Nephron progenitor cell (in vitro differentiated cells): Measurements from ENCODE around the gene OLFM1.

ENCODE experiments used
- DNase-seq: peaks from one replicate; pipeline ENCODE4 v3.0.0; 2021
- H3K27ac Mint-ChIP-seq: 2 replicates; pipeline ENCODE4 v1.8.0; 2021; ENCODE audit warnings: mild to moderate bottlenecking, moderate library complexity, mixed read lengths
- H3K27me3 Mint-ChIP-seq: 2 replicates; pipeline ENCODE4 v1.8.0; 2021; ENCODE audit warnings: mild to moderate bottlenecking, low read depth, mixed read lengths; ENCODE audit not compliant: poor library complexity
- H3K36me3 Mint-ChIP-seq: 2 replicates; pipeline ENCODE4 v1.8.0; 2021; ENCODE audit warnings: low read depth, mixed read lengths
- H3K4me1 Mint-ChIP-seq: 2 replicates; pipeline ENCODE4 v1.8.0; 2021; ENCODE audit warnings: mixed read lengths
- H3K4me3 Mint-ChIP-seq: 2 replicates; pipeline ENCODE4 v1.8.0; 2021; ENCODE audit warnings: mild to moderate bottlenecking, moderate library complexity, mixed read lengths
- H3K9me3 Mint-ChIP-seq: 2 replicates; pipeline ENCODE4 v1.8.0; 2021; ENCODE audit warnings: mild to moderate bottlenecking, moderate library complexity, mixed read lengths
- TF ChIP-seq, protein P1 (sequence below): fragments of 200-600 bp; sonication (generic); IDR thresholded peaks from 2 replicates; pipeline ENCODE4 v1.5.0; 2021; ENCODE audit warnings: antibody characterized with exemption

The OLFM1 gene

DNA sequence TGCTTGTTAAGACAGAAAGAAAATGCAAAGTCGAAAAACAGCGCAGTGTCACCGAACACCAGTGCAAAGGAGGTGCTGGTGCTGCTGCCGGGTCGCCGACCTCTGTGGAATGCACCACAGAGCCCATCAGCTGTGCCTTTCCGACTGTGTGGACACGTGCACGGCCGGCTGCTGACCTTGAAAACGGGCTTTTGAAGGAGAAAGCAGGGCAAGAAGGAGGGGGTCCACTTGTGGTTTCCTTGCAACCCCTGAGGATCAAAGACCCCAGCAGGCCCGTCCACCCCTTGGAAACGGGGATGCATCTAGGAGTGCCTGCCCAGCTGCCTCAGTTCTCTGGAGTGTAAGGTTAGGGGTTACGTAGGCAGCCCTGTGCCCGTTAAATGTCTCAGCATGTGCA is 6.2 kb upstream of the OLFM1 start:
- H3K36me3 Mint-ChIP-seq, result no peaks in the 10 kb centered on the region
- TF ChIP-seq, protein P1, sequence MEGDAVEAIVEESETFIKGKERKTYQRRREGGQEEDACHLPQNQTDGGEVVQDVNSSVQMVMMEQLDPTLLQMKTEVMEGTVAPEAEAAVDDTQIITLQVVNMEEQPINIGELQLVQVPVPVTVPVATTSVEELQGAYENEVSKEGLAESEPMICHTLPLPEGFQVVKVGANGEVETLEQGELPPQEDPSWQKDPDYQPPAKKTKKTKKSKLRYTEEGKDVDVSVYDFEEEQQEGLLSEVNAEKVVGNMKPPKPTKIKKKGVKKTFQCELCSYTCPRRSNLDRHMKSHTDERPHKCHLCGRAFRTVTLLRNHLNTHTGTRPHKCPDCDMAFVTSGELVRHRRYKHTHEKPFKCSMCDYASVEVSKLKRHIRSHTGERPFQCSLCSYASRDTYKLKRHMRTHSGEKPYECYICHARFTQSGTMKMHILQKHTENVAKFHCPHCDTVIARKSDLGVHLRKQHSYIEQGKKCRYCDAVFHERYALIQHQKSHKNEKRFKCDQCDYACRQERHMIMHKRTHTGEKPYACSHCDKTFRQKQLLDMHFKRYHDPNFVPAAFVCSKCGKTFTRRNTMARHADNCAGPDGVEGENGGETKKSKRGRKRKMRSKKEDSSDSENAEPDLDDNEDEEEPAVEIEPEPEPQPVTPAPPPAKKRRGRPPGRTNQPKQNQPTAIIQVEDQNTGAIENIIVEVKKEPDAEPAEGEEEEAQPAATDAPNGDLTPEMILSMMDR, result no peak
- no peak overlapping the region for H3K27ac Mint-ChIP-seq
- H3K4me3 Mint-ChIP-seq, result no peak overlapping the region
- no peak for DNase-seq
- H3K9me3 Mint-ChIP-seq, result no peaks in the 10 kb centered on the region
- peaks cover 65% of the 10 kb centered on the region for H3K27me3 Mint-ChIP-seq
- H3K4me1 Mint-ChIP-seq, result peaks cover 7% of the 10 kb centered on the region

DNA sequence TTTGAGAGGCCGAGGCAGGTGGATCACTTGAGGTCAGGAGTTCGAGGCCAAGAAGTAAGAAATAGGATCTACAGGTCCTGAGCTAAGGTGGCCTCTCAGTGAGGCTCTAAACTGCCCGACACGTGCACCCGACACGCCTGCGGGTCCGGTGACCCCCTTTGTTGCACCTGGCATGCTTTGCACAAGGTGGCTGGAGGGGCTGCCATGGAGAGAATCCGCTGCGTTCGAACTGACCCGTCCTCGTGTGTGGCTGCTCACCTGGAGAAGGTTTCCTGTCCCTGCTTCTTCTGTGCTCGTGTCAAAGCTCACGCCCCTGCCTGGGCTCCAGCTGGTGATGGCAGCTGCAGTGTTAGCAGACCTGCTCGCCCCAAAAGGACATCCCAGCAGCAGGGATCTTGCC is 5.7 kb upstream of the OLFM1 start:
- Mint-ChIP-seq H3K4me1 (peaks cover 8% of the 10 kb centered on the region), H3K9me3 (no peaks in the 10 kb centered on the region), H3K27me3 (peaks cover 65% of the 10 kb centered on the region), H3K27ac (no peak overlapping the region), H3K36me3 (no peaks in the 10 kb centered on the region), H3K4me3 (no peak overlapping the region)
- no peak for DNase-seq
- TF ChIP-seq, protein P1, result no peak

DNA sequence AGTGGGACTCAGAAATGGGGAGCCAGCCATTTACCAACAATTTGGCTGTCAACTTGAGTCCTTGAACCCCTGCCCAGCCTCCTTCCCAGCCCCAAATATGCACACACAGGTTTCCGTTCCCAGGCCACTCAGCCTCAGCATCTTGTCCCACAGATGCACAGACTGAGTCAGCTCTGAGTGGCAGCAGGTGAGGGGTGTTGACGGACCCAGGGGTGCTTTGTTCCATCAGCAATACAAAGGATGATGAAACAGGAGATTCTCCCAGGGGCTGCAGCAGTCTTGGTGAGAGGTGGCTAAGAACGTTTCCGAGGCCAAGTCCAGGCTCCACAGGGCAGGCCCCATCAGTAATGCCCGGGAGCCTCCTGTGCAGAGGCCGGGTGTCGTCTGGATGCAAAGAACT is 4.9 kb upstream of the OLFM1 start:
- Mint-ChIP-seq H3K9me3 (no peaks in the 10 kb centered on the region), H3K27me3 (peaks cover 63% of the 10 kb centered on the region), H3K4me3 (no peak overlapping the region), H3K4me1 (peaks cover 8% of the 10 kb centered on the region), H3K36me3 (no peaks in the 10 kb centered on the region), H3K27ac (no peak overlapping the region)
- TF ChIP-seq, protein P1, result no peak
- no peak for DNase-seq

DNA sequence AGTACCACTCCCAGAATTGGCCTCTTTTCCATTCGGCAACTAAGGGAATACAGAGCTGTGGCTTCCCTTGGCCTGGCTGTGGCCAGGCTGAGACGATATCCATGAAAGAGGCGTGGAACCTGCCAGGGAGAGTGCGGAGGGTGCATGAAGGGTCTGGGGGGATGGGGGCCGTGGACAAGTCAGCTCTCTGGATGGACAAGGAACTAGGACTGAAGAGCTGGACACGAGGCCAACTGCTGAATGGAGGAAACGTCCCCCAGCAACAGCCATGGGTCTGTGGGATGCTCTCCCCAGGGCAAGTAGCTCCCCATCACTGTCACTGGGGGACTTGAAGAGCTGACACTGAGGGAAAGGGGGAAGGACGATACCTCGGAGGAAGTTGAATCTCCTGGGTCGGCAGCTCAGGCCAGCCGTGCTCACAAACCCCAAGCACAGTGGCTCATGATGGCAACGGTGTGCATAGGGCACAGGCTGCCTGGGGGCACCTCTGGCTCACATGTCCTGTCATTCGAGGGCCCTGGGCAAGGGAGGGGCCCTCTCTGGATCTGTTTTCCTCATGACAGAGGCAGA is 4.1 kb upstream of the OLFM1 start:
- TF ChIP-seq, protein P1, result no peak
- peaks cover 63% of the 10 kb centered on the region for H3K27me3 Mint-ChIP-seq
- H3K4me3 Mint-ChIP-seq, result no peak overlapping the region
- no peak overlapping the region for H3K27ac Mint-ChIP-seq
- no peaks in the 10 kb centered on the region for H3K9me3 Mint-ChIP-seq
- H3K36me3 Mint-ChIP-seq, result no peaks in the 10 kb centered on the region
- peaks cover 8% of the 10 kb centered on the region for H3K4me1 Mint-ChIP-seq
- no peak for DNase-seq

DNA sequence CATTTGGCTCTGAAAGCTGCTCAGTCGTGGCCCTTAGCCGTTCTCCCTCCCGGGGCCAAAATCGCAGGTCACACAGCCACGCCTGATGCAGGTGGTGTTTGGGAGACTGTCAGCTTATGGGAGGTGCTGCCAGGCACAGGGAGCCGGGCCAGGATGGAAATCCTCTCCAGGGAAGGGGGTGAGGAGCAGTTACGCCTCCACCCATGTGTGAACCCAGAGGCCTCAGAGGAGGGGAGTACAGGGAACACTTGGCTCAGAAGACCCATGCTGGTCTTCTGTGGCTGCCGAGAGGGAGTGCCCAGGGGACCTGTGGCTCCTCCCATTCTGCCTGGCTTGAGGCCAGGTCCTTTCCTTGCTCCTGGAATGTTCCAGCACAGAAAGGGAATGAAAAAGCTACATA is 3.6 kb upstream of the OLFM1 start:
- peaks cover 66% of the 10 kb centered on the region for H3K27me3 Mint-ChIP-seq
- H3K36me3 Mint-ChIP-seq, result no peaks in the 10 kb centered on the region
- H3K4me1 Mint-ChIP-seq, result peaks cover 8% of the 10 kb centered on the region
- no peak for DNase-seq
- H3K4me3 Mint-ChIP-seq, result no peak overlapping the region
- no peaks in the 10 kb centered on the region for H3K9me3 Mint-ChIP-seq
- H3K27ac Mint-ChIP-seq, result no peak overlapping the region
- TF ChIP-seq, protein P1, result no peak

DNA sequence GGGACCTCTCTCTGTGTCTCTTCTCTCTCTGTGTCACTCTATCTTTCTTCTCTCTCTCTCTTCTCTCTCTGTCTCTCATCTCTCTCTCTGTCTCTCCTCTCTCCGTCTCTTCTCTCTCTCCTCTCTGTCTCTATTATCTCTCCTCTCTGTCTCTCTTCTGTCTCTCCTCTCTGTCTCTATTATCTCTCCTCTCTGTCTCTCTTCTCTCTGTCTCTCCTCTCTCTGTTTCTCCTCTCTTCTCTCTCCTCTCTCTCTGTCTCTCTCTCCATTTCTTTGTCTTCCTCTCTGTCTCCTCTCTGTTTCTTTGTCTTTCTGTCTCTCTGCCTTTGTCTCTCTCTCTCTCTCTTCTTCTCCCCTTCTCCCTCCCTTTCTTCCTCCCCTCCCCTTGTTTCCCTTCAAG is 3.2 kb upstream of the OLFM1 start:
- DNase-seq, result no peak
- H3K9me3 Mint-ChIP-seq, result no peaks in the 10 kb centered on the region
- H3K27me3 Mint-ChIP-seq, result peaks cover 66% of the 10 kb centered on the region
- TF ChIP-seq, protein P1, result no peak
- H3K4me3 Mint-ChIP-seq, result no peak overlapping the region
- H3K27ac Mint-ChIP-seq, result no peak overlapping the region
- H3K4me1 Mint-ChIP-seq, result peaks cover 8% of the 10 kb centered on the region
- H3K36me3 Mint-ChIP-seq, result no peaks in the 10 kb centered on the region
